AG04449 (cell line): ENCODE data around the gene TPRG1L.

Experiments used
- CTCF ChIA-PET: fragments of 350-600 bp; formaldehyde crosslinking; extraction: SDS; loops from one replicate; lab custom pipeline; 2021; ENCODE audit warnings: antibody characterized with exemption; lab: Yijun Ruan, JAX
- POLR2A ChIA-PET: fragments of 400-600, 350-600 bp; formaldehyde crosslinking; extraction: SDS; loops from one replicate; lab custom pipeline; 2020; ENCODE audit warnings: antibody characterized with exemption, inconsistent platforms; lab: Yijun Ruan, JAX
- DNase-seq: peaks from one replicate; pipeline ENCODE4 v3.0.0-alpha.2; 2010; ENCODE audit warnings: low read depth, low spot score
- H3K4me3 ChIP-seq: 2 replicates; pipeline ENCODE4 v1.5.1; 2011; ENCODE audit warnings: low read depth, mild to moderate bottlenecking, control low read depth, low read length
- CTCF ChIP-seq: IDR thresholded peaks from one replicate; pipeline ENCODE4 v1.5.1; 2011; ENCODE audit warnings: mild to moderate bottlenecking, moderate library complexity, low read length, control low read depth, inconsistent platforms; ENCODE audit not compliant: insufficient read depth; ENCODE audit errors: missing control alignments

Gene TPRG1L

GRCh38 chr1:3671371-3672180 lies 46.8 kb downstream of the TPRG1L start:
- ChIA-PET POLR2A (no interaction called here), CTCF (no interaction called here)
- no peak overlapping the region for H3K4me3 ChIP-seq
- DNase-seq = no peak
- no peak for TF ChIP-seq CTCF

- H3K4me3 ChIP-seq = no peak overlapping the region
- POLR2A ChIA-PET = no interaction called here
- TF ChIP-seq CTCF = no peak
- CTCF ChIA-PET = interaction anchor here (1.1 kb wide), 1 partner anchor 16 kb away, joined by 3 read pairs; no protein-coding TSS in a partner anchor
- no peak for DNase-seq
Measured at GRCh38 chr1:3672231-3672970, 47.6 kb downstream of the TPRG1L start.

GRCh38 chr1:3672971-3673361 lies 48.2 kb downstream of the TPRG1L start:
- TF ChIP-seq CTCF = no peak
- CTCF ChIA-PET = interaction anchor here (1.1 kb wide), 1 partner anchor 15 kb away, joined by 3 read pairs; no protein-coding TSS in a partner anchor
- POLR2A ChIA-PET = no interaction called here
- H3K4me3 ChIP-seq = no peak overlapping the region
- no peak for DNase-seq

- H3K4me3 ChIP-seq = no peak overlapping the region
- TF ChIP-seq CTCF = no peak
- ChIA-PET CTCF (interaction anchor here (1.1 kb wide), 2 partner anchors 14 to 51 kb away, joined by 3 read pairs; no protein-coding TSS in a partner anchor), POLR2A (no interaction called here)
- no peak for DNase-seq
Measured at GRCh38 chr1:3673381-3674099, 48.7 kb downstream of the TPRG1L start.

- H3K4me3 ChIP-seq = no peak overlapping the region
- ChIA-PET POLR2A (no interaction called here), CTCF (interaction anchor here (1.1 kb wide), 1 partner anchor 50 kb away, joined by 3 read pairs; no protein-coding TSS in a partner anchor)
- DNase-seq = no peak
- TF ChIP-seq CTCF = no peak
Measured at GRCh38 chr1:3674100-3675094, 49.6 kb downstream of the TPRG1L start.
